ENCODE results near the gene APBA2.

The APBA2 gene

DNA sequence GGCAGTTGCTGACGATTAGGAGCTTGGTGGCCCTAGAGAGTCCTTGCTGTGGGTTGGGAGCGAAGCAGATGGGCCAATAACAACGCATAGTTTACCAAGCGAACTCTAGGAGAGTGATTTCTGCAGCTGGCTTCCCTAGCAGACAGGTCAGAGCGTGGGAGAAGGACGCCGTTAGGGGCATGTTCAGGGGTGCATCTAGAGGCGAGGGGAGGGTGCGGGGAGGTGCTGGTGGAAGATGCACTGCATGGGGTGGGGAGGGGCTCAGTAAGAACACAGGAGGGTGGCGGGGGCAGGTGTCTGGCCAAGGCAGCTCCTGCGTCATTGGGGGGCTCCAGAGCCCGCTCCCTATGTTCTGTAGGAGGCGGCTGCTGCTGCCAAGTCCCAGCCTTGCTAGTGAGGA lies 8.9 kb downstream of the APBA2 start:
- Histone ChIP-seq H3K9ac (ENCODE audit: low read length) (no peak overlapping the region), H4K20me1 (ENCODE audit: insufficient read depth, low read length) (no peaks in the 10 kb centered on the region), H3K36me3 (replicated peaks; ENCODE audit: insufficient read depth, low read length) (no peaks in the 10 kb centered on the region)

GRCh38 chr15:28895146-28895545 lies 9.4 kb downstream of the APBA2 start:
- Histone ChIP-seq H3K79me2 (ENCODE audit: low read length) (peaks cover 39% of the 10 kb centered on the region), H3K9ac (ENCODE audit: low read length) (no peak overlapping the region), H3K4me2 (ENCODE audit: low read depth, low read length) (no peak overlapping the region), H3K36me3 (replicated peaks; ENCODE audit: insufficient read depth, low read length) (no peaks in the 10 kb centered on the region), H3K27me3 (replicated peaks; ENCODE audit: insufficient read depth, low read length) (no peaks in the 10 kb centered on the region), H2AFZ (ENCODE audit: low read length) (no peak overlapping the region), H3K27ac (ENCODE audit: low read length) (no peak overlapping the region), H3K9me2 (replicated peaks; ENCODE audit: insufficient read depth, low read length) (no peaks in the 10 kb centered on the region), H4K20me1 (ENCODE audit: insufficient read depth, low read length) (no peaks in the 10 kb centered on the region), H3K4me1 (ENCODE audit: low read length) (0 out of 2 replicates have a peak, but pooled peaks cover 11% of the 10 kb centered on the region), H3F3A (ENCODE audit: insufficient read depth, low read length) (0 out of 2 replicates have a peak, but pooled peaks cover 7% of the 10 kb centered on the region), H3K4me3 (ENCODE audit: low read length) (no peak overlapping the region), H3K9me3 (replicated peaks; ENCODE audit: insufficient read depth, low read length) (no peaks in the 10 kb centered on the region)
- TF ChIP-seq EZH2phosphoT487 (IDR thresholded peaks at IDR 0.05; ENCODE audit: low read length) = no peak
- no peak for TF ChIP-seq EZH2 (optimal IDR thresholded peaks at IDR 0.05; ENCODE audit: low read depth, low read length)
- TF ChIP-seq, protein P1, sequence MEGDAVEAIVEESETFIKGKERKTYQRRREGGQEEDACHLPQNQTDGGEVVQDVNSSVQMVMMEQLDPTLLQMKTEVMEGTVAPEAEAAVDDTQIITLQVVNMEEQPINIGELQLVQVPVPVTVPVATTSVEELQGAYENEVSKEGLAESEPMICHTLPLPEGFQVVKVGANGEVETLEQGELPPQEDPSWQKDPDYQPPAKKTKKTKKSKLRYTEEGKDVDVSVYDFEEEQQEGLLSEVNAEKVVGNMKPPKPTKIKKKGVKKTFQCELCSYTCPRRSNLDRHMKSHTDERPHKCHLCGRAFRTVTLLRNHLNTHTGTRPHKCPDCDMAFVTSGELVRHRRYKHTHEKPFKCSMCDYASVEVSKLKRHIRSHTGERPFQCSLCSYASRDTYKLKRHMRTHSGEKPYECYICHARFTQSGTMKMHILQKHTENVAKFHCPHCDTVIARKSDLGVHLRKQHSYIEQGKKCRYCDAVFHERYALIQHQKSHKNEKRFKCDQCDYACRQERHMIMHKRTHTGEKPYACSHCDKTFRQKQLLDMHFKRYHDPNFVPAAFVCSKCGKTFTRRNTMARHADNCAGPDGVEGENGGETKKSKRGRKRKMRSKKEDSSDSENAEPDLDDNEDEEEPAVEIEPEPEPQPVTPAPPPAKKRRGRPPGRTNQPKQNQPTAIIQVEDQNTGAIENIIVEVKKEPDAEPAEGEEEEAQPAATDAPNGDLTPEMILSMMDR (IDR thresholded peaks at IDR 0.05; ENCODE audit: low read length) = no peak
- DNase-seq = no peak

More for the DNA sequence above, 8.9 kb downstream of the APBA2 start:
- no peak for TF ChIP-seq EZH2phosphoT487 (IDR thresholded peaks at IDR 0.05; ENCODE audit: low read length)
- no peak for TF ChIP-seq EZH2 (optimal IDR thresholded peaks at IDR 0.05; ENCODE audit: low read depth, low read length)
- TF ChIP-seq, protein P1 (IDR thresholded peaks at IDR 0.05; ENCODE audit: low read length) = no peak
- H3K4me3 ChIP-seq (ENCODE audit: low read length) = no peak overlapping the region
- H3K79me2 ChIP-seq (ENCODE audit: low read length) = peaks cover 39% of the 10 kb centered on the region
- H3K9me3 ChIP-seq (replicated peaks; ENCODE audit: insufficient read depth, low read length) = no peaks in the 10 kb centered on the region
- DNase-seq = no peak
- 0 out of 2 replicates have a peak, but pooled peaks cover 7% of the 10 kb centered on the region for H3F3A ChIP-seq (ENCODE audit: insufficient read depth, low read length)
- no peaks in the 10 kb centered on the region for H3K9me2 ChIP-seq (replicated peaks; ENCODE audit: insufficient read depth, low read length)
- H3K27ac ChIP-seq (ENCODE audit: low read length) = no peak overlapping the region
- H3K27me3 ChIP-seq (replicated peaks; ENCODE audit: insufficient read depth, low read length) = no peaks in the 10 kb centered on the region
- H3K4me2 ChIP-seq (ENCODE audit: low read depth, low read length) = no peak overlapping the region
- H3K4me1 ChIP-seq (ENCODE audit: low read length) = 0 out of 2 replicates have a peak, but pooled peaks cover 11% of the 10 kb centered on the region
- H2AFZ ChIP-seq (ENCODE audit: low read length) = no peak overlapping the region

- H3K4me2 ChIP-seq (ENCODE audit: low read depth, low read length) = no peak overlapping the region
- H3K36me3 ChIP-seq (replicated peaks; ENCODE audit: insufficient read depth, low read length) = no peaks in the 10 kb centered on the region
- no peaks in the 10 kb centered on the region for H3K27me3 ChIP-seq (replicated peaks; ENCODE audit: insufficient read depth, low read length)
- no peaks in the 10 kb centered on the region for H3K9me2 ChIP-seq (replicated peaks; ENCODE audit: insufficient read depth, low read length)
- no peak overlapping the region for H3K9ac ChIP-seq (ENCODE audit: low read length)
- H3K4me3 ChIP-seq (ENCODE audit: low read length) = no peak overlapping the region
- no peak overlapping the region for H2AFZ ChIP-seq (ENCODE audit: low read length)
- no peak for TF ChIP-seq EZH2phosphoT487 (IDR thresholded peaks at IDR 0.05; ENCODE audit: low read length)
- TF ChIP-seq, protein P1 (IDR thresholded peaks at IDR 0.05; ENCODE audit: low read length) = no peak
- TF ChIP-seq EZH2 (optimal IDR thresholded peaks at IDR 0.05; ENCODE audit: low read depth, low read length) = no peak
- no peak overlapping the region for H3K27ac ChIP-seq (ENCODE audit: low read length)
- no peaks in the 10 kb centered on the region for H3K9me3 ChIP-seq (replicated peaks; ENCODE audit: insufficient read depth, low read length)
- H3F3A ChIP-seq (ENCODE audit: insufficient read depth, low read length) = 0 out of 2 replicates have a peak, but pooled peaks cover 7% of the 10 kb centered on the region
- H3K4me1 ChIP-seq (ENCODE audit: low read length) = 0 out of 2 replicates have a peak, but pooled peaks cover 11% of the 10 kb centered on the region
- peaks cover 36% of the 10 kb centered on the region for H3K79me2 ChIP-seq (ENCODE audit: low read length)
- DNase-seq = no peak
- no peaks in the 10 kb centered on the region for H4K20me1 ChIP-seq (ENCODE audit: insufficient read depth, low read length)
These were observed 9.8 kb downstream of the APBA2 start for GRCh38 chr15:28895566-28895965.

All from MM.1S (cell line).